Activated naive CD4-positive, alpha-beta T cell treated with anti-CD3 and anti-CD28 coated beads for 36 hours (primary cell): ENCODE results near the gene LRRN2. TPM values are rescaled to one million over a fixed set of nuclear protein-coding genes. Genes with fewer than 3 reads are reported as not detected.

ENCODE experiments used
- CTCF ChIA-PET: fragments of 350-600 bp; sonication (Branson Sonifier 250); formaldehyde crosslinking; loops from one replicate; lab custom pipeline; 2021; ENCODE audit warnings: antibody characterized with exemption; lab: Charles Lee
- DNase-seq: peaks from one replicate; pipeline ENCODE4 v3.0.0-alpha.2; 2020
- H3K27ac Mint-ChIP-seq: one replicate; pipeline ENCODE4 v1.8.0; 2021; ENCODE audit warnings: mild to moderate bottlenecking, mixed read lengths
- H3K27me3 Mint-ChIP-seq: one replicate; pipeline ENCODE4 v1.8.0; 2021; ENCODE audit warnings: low read depth, mixed read lengths
- H3K36me3 Mint-ChIP-seq: one replicate; pipeline ENCODE4 v1.8.0; 2021; ENCODE audit warnings: low read depth, mixed read lengths
- H3K4me1 Mint-ChIP-seq: one replicate; pipeline ENCODE4 v1.8.0; 2021; ENCODE audit warnings: low read depth, mixed read lengths
- H3K4me3 Mint-ChIP-seq: one replicate; pipeline ENCODE4 v1.8.0; 2021; ENCODE audit warnings: mild to moderate bottlenecking, moderate library complexity, mixed read lengths
- H3K9me3 Mint-ChIP-seq: one replicate; pipeline ENCODE4 v1.8.0; 2021; ENCODE audit warnings: mixed read lengths
- intact Hi-C: fragments of 100-400 bp; cut with micrococcal nuclease; formaldehyde crosslinking; loops from one replicate; pipeline ENCODE4 v1.15.1; 2023
- total RNA-seq, 2 experiments: library from RNA; stranded (reverse); gene quantifications; one replicate each; pipeline ENCODE4 v1.2.3, GENCODE V29; 2021

The LRRN2 gene
- total RNA-seq, 2 experiments from 2014 or later, result not detected

DNA sequence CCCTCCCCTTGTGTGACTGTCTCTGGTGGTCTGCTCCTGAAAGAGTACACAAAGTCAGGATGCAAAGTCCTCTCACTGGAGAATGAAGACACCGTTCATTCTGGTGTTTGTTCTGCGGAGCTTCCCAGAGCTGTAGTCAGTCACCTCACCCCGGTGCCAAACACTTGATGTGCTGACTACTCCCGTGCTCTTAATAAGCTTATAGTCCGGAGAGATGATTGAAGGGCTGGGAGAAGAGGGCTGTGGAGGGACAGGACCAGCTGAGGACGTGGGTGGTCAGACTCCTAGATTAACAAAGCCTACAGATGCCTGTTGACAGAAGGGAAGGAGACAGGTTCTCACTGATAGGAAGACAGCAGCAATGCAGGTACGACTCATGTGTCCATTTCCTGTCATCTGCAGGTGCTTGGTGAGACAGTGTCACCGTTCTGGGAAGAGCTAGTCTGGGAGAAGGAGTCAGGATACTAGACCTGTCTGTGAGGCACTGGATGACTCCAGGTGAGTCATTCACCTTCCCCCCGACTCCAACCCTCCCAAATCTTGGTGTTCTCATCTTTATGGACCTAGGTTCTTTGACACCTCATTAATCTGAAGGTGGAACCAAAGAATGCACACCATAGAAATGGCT lies 40.4 kb upstream of the LRRN2 start:
- H3K36me3 Mint-ChIP-seq, result no peaks in the 10 kb centered on the region
- CTCF ChIA-PET, result interaction anchor here (1.0 to 1.9 kb wide), 3 partner anchors 11 to 38 kb away, joined by 3 to 4 read pairs (median 4); no protein-coding TSS in a partner anchor
- intact Hi-C loops, result no loop called here
- H3K4me1 Mint-ChIP-seq, result peaks cover 5% of the 10 kb centered on the region
- H3K4me3 Mint-ChIP-seq, result no peak overlapping the region
- H3K9me3 Mint-ChIP-seq, result no peaks in the 10 kb centered on the region
- peaks cover 1% of the 10 kb centered on the region for H3K27me3 Mint-ChIP-seq
- H3K27ac Mint-ChIP-seq, result peak overlapping the region; percentile 51
- peak; percentile 23 for DNase-seq

- no peak overlapping the region for H3K27ac Mint-ChIP-seq
- no peak for DNase-seq
- H3K4me1 Mint-ChIP-seq, result peaks cover 5% of the 10 kb centered on the region
- intact Hi-C loops, result no loop called here
- CTCF ChIA-PET, result interaction anchor here (0.7 kb wide), 1 partner anchor 84 kb away, joined by 6 read pairs; no protein-coding TSS in a partner anchor
- no peak overlapping the region for H3K4me3 Mint-ChIP-seq
- H3K9me3 Mint-ChIP-seq, result no peaks in the 10 kb centered on the region
- H3K27me3 Mint-ChIP-seq, result peaks cover 1% of the 10 kb centered on the region
- H3K36me3 Mint-ChIP-seq, result no peaks in the 10 kb centered on the region
These were observed 37.7 kb upstream of the LRRN2 start for GRCh38 chr1:204723131-204723787.

DNA sequence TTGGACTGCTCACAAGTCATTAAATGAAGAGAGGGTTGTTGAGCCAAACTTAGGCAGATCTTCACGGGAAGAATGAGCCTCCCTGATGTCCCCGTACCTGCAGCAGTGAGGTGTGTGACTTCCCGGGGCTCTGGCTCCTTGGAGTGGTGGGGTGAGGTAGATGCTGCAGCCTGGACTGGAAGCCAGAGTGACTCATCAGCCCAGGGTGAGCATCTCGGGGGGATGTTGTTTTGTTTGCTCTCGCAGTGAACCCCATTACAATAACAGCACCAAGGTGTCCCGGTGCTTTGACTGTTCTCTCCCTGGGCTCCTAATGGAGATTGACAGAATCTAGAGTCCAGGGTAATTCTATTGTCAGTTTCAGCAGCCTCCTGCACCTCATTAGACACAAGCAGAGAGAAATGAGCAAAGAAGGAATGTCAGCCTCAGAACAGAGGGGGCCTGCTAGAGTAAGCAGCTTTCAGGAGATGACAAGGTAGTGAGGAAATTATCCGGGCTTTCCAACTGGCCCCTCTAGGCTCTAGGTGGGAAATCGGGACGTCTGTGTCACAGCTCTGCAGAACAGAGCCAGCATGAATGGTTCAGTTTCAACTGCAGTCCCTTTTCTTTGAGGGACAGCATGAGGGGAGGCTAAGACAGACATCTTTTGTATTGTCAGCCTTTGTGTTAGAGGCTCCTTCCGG lies 36.0 kb upstream of the LRRN2 start:
- DNase-seq, result no peak
- peaks cover 1% of the 10 kb centered on the region for H3K27me3 Mint-ChIP-seq
- no peak overlapping the region for H3K27ac Mint-ChIP-seq
- H3K36me3 Mint-ChIP-seq, result no peaks in the 10 kb centered on the region
- no peak overlapping the region for H3K4me3 Mint-ChIP-seq
- H3K9me3 Mint-ChIP-seq, result no peaks in the 10 kb centered on the region
- intact Hi-C loops, result no loop called here
- CTCF ChIA-PET, result interaction anchor here (0.9 kb wide), 1 partner anchor 85 kb away, joined by 3 read pairs; no protein-coding TSS in a partner anchor
- peaks cover 4% of the 10 kb centered on the region for H3K4me1 Mint-ChIP-seq

GRCh38 chr1:204716660-204717059 lies 31.1 kb upstream of the LRRN2 start:
- H3K27ac Mint-ChIP-seq, result no peak overlapping the region
- intact Hi-C loops, result no loop called here
- peaks cover 5% of the 10 kb centered on the region for H3K4me1 Mint-ChIP-seq
- no peaks in the 10 kb centered on the region for H3K36me3 Mint-ChIP-seq
- CTCF ChIA-PET, result no interaction called here
- no peaks in the 10 kb centered on the region for H3K9me3 Mint-ChIP-seq
- H3K27me3 Mint-ChIP-seq, result peaks cover 2% of the 10 kb centered on the region
- DNase-seq, result no peak
- H3K4me3 Mint-ChIP-seq, result no peak overlapping the region

DNA sequence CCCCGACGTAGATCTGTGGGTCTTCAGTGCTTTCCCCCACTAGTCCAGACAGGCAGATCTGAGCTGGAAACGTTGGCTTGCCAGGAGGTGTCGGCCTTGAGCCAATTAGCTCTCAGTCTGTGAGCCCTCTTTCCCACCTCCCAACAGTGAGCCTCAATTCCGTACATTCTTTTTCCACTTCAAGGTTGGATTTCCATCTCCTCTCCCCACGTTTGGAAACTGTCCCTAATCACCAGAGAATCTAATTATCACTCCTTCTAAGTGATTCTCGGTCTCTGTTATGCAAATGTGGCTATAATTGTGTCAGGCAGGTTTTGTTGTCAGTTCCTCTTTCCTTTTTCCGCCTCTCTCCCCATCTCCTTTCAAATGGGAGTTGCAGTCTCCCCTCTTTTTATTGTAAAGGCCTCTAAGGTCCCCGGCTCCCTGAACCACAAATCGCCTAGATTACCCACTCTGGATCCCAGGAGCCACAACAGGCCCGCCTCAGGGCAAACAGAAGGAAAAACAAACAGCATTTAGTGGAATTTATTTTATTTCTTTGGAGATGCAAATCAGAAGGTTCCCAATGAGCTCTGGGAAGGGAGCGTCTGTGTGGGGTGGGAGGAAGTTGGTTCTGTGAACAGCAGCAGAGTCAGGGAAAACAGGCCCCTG lies 29.4 kb upstream of the LRRN2 start:
- no peak overlapping the region for H3K27ac Mint-ChIP-seq
- DNase-seq, result no peak
- peaks cover 5% of the 10 kb centered on the region for H3K4me1 Mint-ChIP-seq
- no peaks in the 10 kb centered on the region for H3K9me3 Mint-ChIP-seq
- peaks cover 5% of the 10 kb centered on the region for H3K27me3 Mint-ChIP-seq
- CTCF ChIA-PET, result interaction anchor here (0.8 kb wide), 1 partner anchor 11 kb away, joined by 4 read pairs; no protein-coding TSS in a partner anchor
- no peak overlapping the region for H3K4me3 Mint-ChIP-seq
- no peaks in the 10 kb centered on the region for H3K36me3 Mint-ChIP-seq
- intact Hi-C loops, result no loop called here

DNA sequence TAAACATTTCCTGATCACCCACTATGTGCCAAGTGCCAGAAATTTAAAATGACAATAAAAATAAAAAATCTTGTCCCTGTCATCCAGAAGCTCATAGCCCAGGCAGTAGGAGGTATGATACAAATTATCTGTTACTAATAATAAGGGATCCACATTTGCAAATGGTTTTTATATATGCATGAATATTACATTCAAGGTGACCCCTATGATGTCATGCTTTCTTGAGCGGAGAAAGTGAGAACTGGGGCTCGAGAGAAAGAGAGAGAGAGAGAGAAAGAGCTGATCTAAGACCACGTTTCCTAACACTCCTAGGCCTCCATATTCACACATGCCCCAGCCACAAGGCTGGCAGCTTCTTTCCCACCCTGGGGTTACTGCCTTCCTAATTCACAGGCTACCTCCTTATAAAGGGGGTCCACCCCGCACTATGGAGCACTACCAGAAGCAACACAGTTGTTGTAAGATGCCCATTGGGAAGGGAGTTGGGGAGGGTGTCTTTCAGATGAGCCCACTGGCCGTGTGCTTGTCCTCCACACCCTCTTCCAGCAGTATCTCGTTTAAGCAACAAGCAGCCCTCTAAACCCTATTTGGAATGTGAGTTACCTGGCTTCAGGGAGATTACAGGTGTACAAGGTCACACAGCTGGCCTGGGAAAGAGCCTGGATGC lies 28.8 kb upstream of the LRRN2 start:
- intact Hi-C loops, result no loop called here
- CTCF ChIA-PET, result no interaction called here
- H3K27me3 Mint-ChIP-seq, result peaks cover 5% of the 10 kb centered on the region
- H3K27ac Mint-ChIP-seq, result no peak overlapping the region
- peaks cover 5% of the 10 kb centered on the region for H3K4me1 Mint-ChIP-seq
- no peak for DNase-seq
- no peaks in the 10 kb centered on the region for H3K9me3 Mint-ChIP-seq
- no peak overlapping the region for H3K4me3 Mint-ChIP-seq
- no peaks in the 10 kb centered on the region for H3K36me3 Mint-ChIP-seq

GRCh38 chr1:204713541-204713940 lies 28.0 kb upstream of the LRRN2 start:
- Mint-ChIP-seq H3K27me3 (peaks cover 5% of the 10 kb centered on the region), H3K27ac (no peak overlapping the region)
- CTCF ChIA-PET, result no interaction called here

GRCh38 chr1:204712708-204713430 lies 27.3 kb upstream of the LRRN2 start:
- intact Hi-C loops, result no loop called here
- H3K4me1 Mint-ChIP-seq, result peaks cover 12% of the 10 kb centered on the region
- H3K36me3 Mint-ChIP-seq, result no peaks in the 10 kb centered on the region
- H3K27me3 Mint-ChIP-seq, result peaks cover 5% of the 10 kb centered on the region
- no peaks in the 10 kb centered on the region for H3K9me3 Mint-ChIP-seq
- DNase-seq, result no peak
- CTCF ChIA-PET, result interaction anchor here (1.3 kb wide), 1 partner anchor 94 kb away, joined by 3 read pairs; no protein-coding TSS in a partner anchor
- H3K4me3 Mint-ChIP-seq, result no peak overlapping the region
- H3K27ac Mint-ChIP-seq, result no peak overlapping the region

More at GRCh38 chr1:204713541-204713940, 28.0 kb upstream of the LRRN2 start:
- Mint-ChIP-seq H3K4me1 (peaks cover 9% of the 10 kb centered on the region), H3K36me3 (no peaks in the 10 kb centered on the region), H3K4me3 (no peak overlapping the region), H3K9me3 (no peaks in the 10 kb centered on the region)
- no peak for DNase-seq
- intact Hi-C loops, result no loop called here

- no peak for DNase-seq
- intact Hi-C loops, result no loop called here
- Mint-ChIP-seq H3K27me3 (peaks cover 5% of the 10 kb centered on the region), H3K4me3 (no peak overlapping the region), H3K27ac (no peak overlapping the region), H3K4me1 (peaks cover 20% of the 10 kb centered on the region), H3K9me3 (no peaks in the 10 kb centered on the region), H3K36me3 (no peaks in the 10 kb centered on the region)
- CTCF ChIA-PET, result interaction anchor here (1.0 to 1.3 kb wide), 2 partner anchors 95 to 146 kb away, joined by 3 read pairs; no protein-coding TSS in a partner anchor
These were observed 26.6 kb upstream of the LRRN2 start for GRCh38 chr1:204711947-204712701.

- no peak for DNase-seq
- Mint-ChIP-seq H3K4me3 (no peak overlapping the region), H3K36me3 (no peaks in the 10 kb centered on the region), H3K27ac (no peak overlapping the region), H3K4me1 (peaks cover 28% of the 10 kb centered on the region), H3K27me3 (peaks cover 5% of the 10 kb centered on the region), H3K9me3 (no peaks in the 10 kb centered on the region)
- CTCF ChIA-PET, result interaction anchor here (1.0 to 1.3 kb wide), 2 partner anchors 95 to 145 kb away, joined by 3 read pairs; no protein-coding TSS in a partner anchor
- intact Hi-C loops, result no loop called here
These were observed 25.8 kb upstream of the LRRN2 start for GRCh38 chr1:204711103-204711946.
